GM19193 (cell line): ENCODE measurements around the gene PPP1R11.

Experiments
- POLR2A ChIP-seq: IDR thresholded peaks from 4 replicates; pipeline ENCODE4 v1.6.1; 2011; ENCODE audit not compliant: insufficient read depth, insufficient read length; ENCODE audit errors: extremely low read depth

Gene PPP1R11

DNA sequence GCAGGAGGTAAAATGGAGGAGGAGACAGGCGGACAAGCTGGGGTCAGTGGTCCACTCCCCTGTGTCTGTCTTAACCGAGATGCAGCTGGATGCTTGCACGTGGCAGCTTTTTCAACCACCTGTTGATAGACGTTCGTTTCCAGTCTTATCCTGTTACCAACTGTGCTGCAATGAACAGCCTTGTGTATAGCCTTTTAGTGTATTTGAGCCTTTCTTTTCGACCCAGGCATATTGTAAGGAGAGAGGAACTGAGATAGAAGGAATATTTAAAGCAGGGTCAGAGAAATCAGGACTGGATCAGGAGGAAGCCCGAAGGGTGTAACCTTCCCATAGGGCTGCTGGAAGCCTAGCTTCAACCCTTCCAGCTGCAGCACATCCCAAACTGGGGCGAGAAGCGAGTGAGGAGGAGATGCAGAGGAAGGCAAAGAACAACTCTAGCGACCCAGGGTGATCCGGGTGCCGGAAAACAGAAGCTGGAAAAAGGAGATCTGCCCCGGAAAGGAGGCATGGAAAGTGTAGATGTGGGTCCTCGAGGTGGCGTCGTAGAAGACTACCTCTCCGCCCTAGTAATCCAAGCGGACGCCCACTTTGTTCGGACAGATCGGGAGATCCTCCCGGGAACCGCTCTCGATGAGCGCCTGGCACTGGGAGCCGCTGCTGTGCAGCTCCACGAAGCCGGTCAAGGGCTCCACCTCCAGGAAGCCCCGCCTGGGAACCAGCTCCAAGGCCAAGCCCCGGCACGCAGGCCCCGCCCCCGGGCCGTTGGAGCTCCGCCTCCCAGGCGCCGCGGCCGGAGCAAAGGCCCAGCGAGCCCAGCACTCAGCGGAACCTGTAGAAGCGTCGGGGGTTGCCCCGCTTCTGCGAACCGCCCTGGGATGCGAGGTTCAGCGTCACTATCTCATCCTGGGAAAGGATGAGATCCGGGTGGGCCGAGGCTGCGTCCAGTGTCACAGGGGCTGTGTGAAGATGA lies 34.7 kb downstream of the PPP1R11 start:
- peak; percentile 36 for TF ChIP-seq POLR2A

GRCh38 chr6:30102414-30102969 lies 35.5 kb downstream of the PPP1R11 start:
- TF ChIP-seq POLR2A = no peak

DNA sequence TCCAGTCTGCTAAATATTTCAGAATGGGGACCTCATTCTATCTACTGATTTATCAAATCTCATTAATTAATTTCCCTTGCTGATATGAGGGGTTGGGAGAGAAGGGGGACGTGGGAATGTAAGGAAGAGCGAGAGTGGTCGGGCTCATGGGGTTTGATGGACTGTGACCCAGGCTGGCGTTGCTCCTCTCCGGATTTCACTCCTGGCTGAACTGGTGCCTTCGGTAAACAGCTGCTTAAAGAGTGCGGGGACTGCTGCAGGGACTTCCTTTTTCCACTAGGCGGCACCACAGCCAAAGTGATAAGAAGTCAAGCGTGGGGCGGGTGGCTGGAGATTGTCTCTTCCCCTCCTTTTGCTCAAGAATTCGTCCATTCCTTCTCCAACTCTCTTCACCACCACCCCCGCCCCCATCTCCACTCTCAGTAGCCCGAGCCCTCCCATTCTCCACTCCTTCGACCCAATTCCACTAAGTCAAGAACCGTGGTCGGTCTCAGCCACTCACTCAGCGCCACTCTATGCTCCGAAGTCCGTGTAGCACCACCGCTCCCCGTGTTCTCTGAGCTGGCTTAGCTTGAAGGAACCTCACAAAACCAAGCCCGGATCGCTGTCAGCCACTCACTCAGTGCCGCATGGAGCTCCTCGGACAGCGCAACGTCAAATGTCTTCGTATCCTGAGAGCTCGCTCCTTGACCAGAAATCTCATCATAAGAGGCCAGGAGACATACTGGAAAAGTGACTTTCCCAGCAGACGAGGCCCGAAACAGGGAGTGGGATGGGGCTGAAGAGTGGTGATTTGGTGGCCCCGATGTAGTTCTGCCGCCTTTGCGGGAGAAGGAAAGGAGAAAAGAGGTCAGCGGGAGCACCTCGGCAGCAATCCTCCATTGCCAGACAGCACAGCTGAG lies 36.2 kb downstream of the PPP1R11 start:
- TF ChIP-seq POLR2A = no peak

GRCh38 chr6:30103872-30104179 lies 36.8 kb downstream of the PPP1R11 start:
- TF ChIP-seq POLR2A = no peak

GRCh38 chr6:30104661-30105060 lies 37.7 kb downstream of the PPP1R11 start:
- TF ChIP-seq POLR2A = no peak

DNA sequence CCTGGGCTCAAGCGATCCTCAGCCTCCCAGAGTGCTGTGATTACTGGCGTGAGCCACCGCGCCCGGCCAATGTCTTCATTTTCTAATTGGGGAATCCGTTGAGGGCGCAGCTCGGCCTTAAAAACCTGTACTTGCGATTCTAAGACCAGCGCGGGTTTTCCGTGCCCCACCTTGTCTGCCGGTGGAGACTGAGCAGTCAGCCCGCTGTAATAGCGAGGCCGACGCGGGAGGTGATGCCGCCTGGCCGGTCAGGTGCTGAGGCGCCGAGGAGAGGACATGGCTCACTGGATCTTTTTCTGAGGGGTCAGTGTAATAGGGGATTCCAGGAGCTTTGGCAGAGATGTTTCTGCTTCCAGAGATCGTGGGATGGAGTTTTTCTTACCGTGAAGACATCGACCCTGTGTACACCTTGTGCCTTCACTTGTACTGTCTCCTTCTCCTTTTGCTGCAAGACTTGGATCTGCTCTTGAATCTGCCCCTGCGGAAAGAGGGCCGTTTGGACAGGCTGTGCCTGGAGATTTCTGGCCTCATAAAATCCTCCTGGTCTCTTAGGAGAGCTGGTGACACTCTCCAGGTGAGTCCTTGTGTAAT lies 44.4 kb downstream of the PPP1R11 start:
- TF ChIP-seq POLR2A = no peak

DNA sequence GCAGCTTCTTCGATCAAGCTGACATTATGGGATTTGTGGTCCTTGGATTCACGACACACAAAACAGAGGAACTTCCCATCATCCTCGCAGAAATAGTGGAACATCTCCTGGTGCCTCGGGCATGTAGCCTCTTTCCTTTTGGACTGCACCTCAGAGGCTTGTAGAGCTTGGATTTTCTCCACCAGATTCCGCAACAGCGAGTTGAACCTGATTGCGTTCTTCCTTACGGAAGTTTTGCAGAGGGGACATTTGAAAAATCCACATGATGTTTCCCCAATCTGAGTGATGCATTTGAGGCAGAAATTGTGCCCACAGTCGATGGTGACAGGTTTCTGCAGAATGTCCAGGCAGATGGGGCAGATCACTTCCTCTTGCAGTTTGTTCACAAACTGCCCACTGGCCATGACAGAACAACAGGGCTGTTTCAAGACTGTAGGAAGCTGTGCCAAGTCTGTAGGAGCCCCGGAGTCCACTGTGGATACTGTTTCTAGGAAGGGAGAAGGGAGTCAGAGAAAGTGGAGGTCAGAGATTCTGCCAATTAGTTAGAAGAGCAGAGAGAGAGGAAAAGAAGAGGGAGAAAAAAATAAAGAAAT lies 45.5 kb downstream of the PPP1R11 start:
- no peak for TF ChIP-seq POLR2A

DNA sequence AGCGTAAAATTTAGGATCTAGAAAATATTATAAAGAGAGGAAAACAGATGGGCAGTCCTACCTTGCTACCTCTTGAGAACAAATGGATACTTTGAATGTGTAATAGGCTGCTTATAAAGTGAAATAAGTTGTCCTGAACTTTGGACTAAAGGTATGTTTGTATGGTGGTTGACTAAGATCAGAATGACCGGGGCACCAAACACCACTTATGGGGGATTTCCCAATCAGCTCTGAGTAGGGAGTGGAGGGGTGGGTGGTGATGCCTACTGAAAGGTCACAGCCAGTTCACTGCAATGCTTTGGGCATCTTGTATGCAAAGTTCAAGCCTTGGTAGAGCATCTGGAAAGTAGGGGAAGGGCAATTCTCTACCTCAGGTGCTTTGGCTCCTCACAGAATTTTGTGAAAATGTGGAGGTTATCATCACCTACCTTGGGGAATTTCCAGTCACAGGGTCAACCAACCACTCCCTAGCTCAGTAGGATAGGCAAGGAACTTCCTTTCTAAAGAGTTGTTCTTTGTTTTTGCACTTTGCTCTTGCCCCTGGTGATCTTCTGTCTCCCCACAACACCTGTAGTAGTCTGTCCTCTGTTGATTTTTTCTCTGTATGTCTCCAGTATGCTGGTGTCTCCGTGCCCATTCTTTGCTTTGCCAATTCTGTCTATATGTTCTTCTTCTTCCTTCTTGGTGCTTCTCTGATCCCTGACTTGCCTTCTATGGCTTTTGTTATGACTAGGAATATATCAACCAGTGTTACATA lies 46.2 kb downstream of the PPP1R11 start, which contains the start of gene TRIM31:
Gene TRIM31 (minus strand): TSS at position 88 of the 757 bp plus-strand sequence. CDS start 285 bp downstream, outside the sequence.
- TF ChIP-seq POLR2A = no peak

GRCh38 chr6:30113841-30114240 lies 46.8 kb downstream of the PPP1R11 start:
- no peak for TF ChIP-seq POLR2A

- TF ChIP-seq POLR2A = no peak
Observed at GRCh38 chr6:30116724-30117123, 49.7 kb downstream of the PPP1R11 start.
